ENCODE data around the gene AGAP1.

- TF ChIP-seq TAF1 (IDR thresholded peaks at IDR 0.05; ENCODE audit: borderline replicate concordance, low read depth, low read length) (no peak), POLR2A (IDR thresholded peaks at IDR 0.05; ENCODE audit: low read depth, low read length) (no peak), POLR2AphosphoS5 (IDR thresholded peaks at IDR 0.05; ENCODE audit: low read depth, low read length) (no peak)
These were observed 99.0 kb downstream of the AGAP1 start for GRCh38 chr2:235592836-235593235.

Data from GM12892 (cell line).